Natural killer cell (primary cell): ENCODE results near the gene CRACR2A. TPM values are rescaled to one million over a fixed set of nuclear protein-coding genes. Genes with fewer than 3 reads are reported as not detected.

Source experiments
- ATAC-seq, 3 donors: fragments of 150-1000 bp in 2 of 3; fragments of 200-7000 bp in 1 of 3; cut with Tn5 transposase; 1 replicate in 1 of 3; 2 replicates in 2 of 3; pipeline ENCODE4 v1.10.0; 2021; ENCODE audit warnings: mild to moderate bottlenecking in 2 of 3, moderate library complexity in 2 of 3
- DNase-seq, 2 donors: peaks; one replicate each; pipeline versions ENCODE4 v3.0.0 to v3.0.0-alpha.2; 2013 to 2021; ENCODE audit warnings: mixed read lengths in 1 of 2
- H3K27ac ChIP-seq: one replicate; pipeline ENCODE4 v1.5.1; 2013; ENCODE audit warnings: mild to moderate bottlenecking, low read length
- H3K27me3 ChIP-seq: one replicate; pipeline ENCODE4 v1.6.1; 2013; ENCODE audit warnings: low read length; ENCODE audit not compliant: control insufficient read depth, insufficient read depth
- H3K36me3 ChIP-seq: one replicate; pipeline ENCODE4 v1.6.1; 2013; ENCODE audit warnings: low read length; ENCODE audit not compliant: control insufficient read depth, insufficient read depth
- H3K4me1 ChIP-seq: one replicate; pipeline ENCODE4 v1.6.1; 2013; ENCODE audit warnings: low read length; ENCODE audit not compliant: control insufficient read depth, insufficient read depth
- H3K4me3 ChIP-seq: one replicate; pipeline ENCODE4 v1.5.1; 2013; ENCODE audit warnings: low read length
- H3K9me3 ChIP-seq: one replicate; pipeline ENCODE4 v1.6.1; 2013; ENCODE audit warnings: low read length; ENCODE audit not compliant: control insufficient read depth, insufficient read depth
- H3K27ac Mint-ChIP-seq, 2 donors: one replicate each; pipeline ENCODE4 v1.8.0; 2022; ENCODE audit warnings: mild to moderate bottlenecking in 2 of 2, mixed read lengths in 2 of 2, moderate library complexity in 1 of 2
- H3K27me3 Mint-ChIP-seq, 2 donors: one replicate each; pipeline ENCODE4 v1.8.0; 2022; ENCODE audit warnings: low read depth in 2 of 2, mixed read lengths in 2 of 2
- H3K36me3 Mint-ChIP-seq: one replicate; pipeline ENCODE4 v1.8.0; 2022; ENCODE audit warnings: mixed read lengths
- H3K4me1 Mint-ChIP-seq, 2 donors: one replicate each; pipeline ENCODE4 v1.8.0; 2022; ENCODE audit warnings: mixed read lengths in 2 of 2
- H3K4me3 Mint-ChIP-seq: one replicate; pipeline ENCODE4 v1.8.0; 2022; ENCODE audit warnings: mild to moderate bottlenecking, moderate library complexity, mixed read lengths
- H3K9me3 Mint-ChIP-seq, 2 donors: one replicate each; pipeline ENCODE4 v1.8.0; 2022; ENCODE audit warnings: mixed read lengths in 2 of 2
- WGBS: methylation state at CpG from one replicate; pipeline ENCODE4 v1.1.7; 2013; ENCODE audit warnings: missing lambda C conversion rate; ENCODE audit not compliant: insufficient coverage; 5-methylcytosine and 5-hydroxymethylcytosine counted together
- intact Hi-C: fragments of 100-400 bp; cut with micrococcal nuclease; formaldehyde crosslinking; loops from one replicate; pipeline ENCODE4 v1.14.2; 2022
- total RNA-seq, 4 donors: library from RNA; stranded (reverse); fragments of 120-200 nt in 1 of 4; gene quantifications; one replicate each; pipeline versions ENCODE4 v1.2.3 to v1.2.4, GENCODE V29; 2013 to 2022
- TF ChIP-seq, protein P1 (sequence below): fragments of 200-600 bp; IDR thresholded peaks from one replicate; pipeline ENCODE4 v1.8.0; 2022; ENCODE audit warnings: antibody characterized with exemption

CRACR2A gene
- total RNA-seq, 3 donors from 2014 or later (not counting 1 experiment from before 2014, with no cell fraction given) = 59.8 to 94.4 (median 80.5) TPM

GRCh38 chr12:3593906-3594483 lies 158.9 kb downstream of the CRACR2A start:
- no peaks in the 10 kb centered on the region for H3K27me3 ChIP-seq
- H3K4me1 Mint-ChIP-seq = no peaks in the 10 kb centered on the region
- H3K9me3 ChIP-seq = no peaks in the 10 kb centered on the region
- DNase-seq (no peak), ATAC-seq (no peak)
- H3K27me3 Mint-ChIP-seq = peaks cover 15 to 25% of the 10 kb centered on the region in 2 donors
- no peak overlapping the region for H3K4me3 ChIP-seq
- no peak overlapping the region for H3K4me3 Mint-ChIP-seq
- H3K9me3 Mint-ChIP-seq = no peaks in the 10 kb centered on the region
- H3K27ac ChIP-seq = no peak overlapping the region
- WGBS = 87% methylated on average over 9 of the region's 9 CpGs
- H3K4me1 ChIP-seq = no peaks in the 10 kb centered on the region
- TF ChIP-seq, protein P1, sequence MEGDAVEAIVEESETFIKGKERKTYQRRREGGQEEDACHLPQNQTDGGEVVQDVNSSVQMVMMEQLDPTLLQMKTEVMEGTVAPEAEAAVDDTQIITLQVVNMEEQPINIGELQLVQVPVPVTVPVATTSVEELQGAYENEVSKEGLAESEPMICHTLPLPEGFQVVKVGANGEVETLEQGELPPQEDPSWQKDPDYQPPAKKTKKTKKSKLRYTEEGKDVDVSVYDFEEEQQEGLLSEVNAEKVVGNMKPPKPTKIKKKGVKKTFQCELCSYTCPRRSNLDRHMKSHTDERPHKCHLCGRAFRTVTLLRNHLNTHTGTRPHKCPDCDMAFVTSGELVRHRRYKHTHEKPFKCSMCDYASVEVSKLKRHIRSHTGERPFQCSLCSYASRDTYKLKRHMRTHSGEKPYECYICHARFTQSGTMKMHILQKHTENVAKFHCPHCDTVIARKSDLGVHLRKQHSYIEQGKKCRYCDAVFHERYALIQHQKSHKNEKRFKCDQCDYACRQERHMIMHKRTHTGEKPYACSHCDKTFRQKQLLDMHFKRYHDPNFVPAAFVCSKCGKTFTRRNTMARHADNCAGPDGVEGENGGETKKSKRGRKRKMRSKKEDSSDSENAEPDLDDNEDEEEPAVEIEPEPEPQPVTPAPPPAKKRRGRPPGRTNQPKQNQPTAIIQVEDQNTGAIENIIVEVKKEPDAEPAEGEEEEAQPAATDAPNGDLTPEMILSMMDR = no peak
- no peak overlapping the region for H3K27ac Mint-ChIP-seq
- intact Hi-C loops = no loop called here
- no peaks in the 10 kb centered on the region for H3K36me3 ChIP-seq
- H3K36me3 Mint-ChIP-seq = no peaks in the 10 kb centered on the region

DNA sequence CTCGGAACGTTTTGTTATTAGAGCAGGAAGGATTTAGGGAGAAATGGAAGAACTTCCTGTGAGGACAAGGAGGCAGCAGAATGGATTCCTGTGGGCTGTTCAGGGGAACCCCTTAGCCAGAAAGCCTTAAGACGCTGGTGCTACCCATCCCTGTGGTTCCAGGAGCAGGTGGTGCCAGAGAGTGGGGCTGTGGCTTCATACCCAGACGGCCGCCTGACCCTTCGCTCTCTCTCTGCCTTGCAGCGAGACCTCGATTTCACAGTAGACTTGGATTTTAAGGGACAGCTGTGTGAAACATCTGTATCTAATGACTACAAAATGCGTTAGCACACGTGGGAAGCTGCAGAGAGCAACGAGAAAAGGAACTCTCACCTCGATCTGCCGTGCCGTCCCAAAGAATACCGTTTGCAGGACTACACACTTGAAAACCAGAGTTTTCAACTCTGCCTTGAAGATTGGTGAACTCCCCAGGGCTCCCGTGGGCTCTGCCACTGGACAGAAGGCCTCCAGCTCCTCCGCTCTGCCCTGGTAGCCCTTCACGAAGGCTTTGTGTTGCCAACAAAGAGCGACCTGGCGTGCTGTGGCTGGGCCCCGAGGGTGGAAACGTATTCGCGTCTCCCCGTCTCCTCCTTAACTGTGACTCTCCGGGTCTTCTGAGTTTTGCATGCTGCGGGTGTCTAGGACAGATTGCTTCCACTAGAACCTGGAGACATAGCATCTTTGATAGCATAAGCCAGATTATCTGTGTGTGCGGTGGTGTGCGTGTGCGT lies 159.9 kb downstream of the CRACR2A start:
- TF ChIP-seq, protein P1 = no peak
- ATAC-seq = no peak
- no peak overlapping the region for H3K4me3 ChIP-seq
- no peak overlapping the region for H3K27ac Mint-ChIP-seq
- peaks cover 12 to 25% of the 10 kb centered on the region in 2 donors for H3K27me3 Mint-ChIP-seq
- no peaks in the 10 kb centered on the region for H3K27me3 ChIP-seq
- no peaks in the 10 kb centered on the region for H3K36me3 ChIP-seq
- H3K4me1 Mint-ChIP-seq = no peaks in the 10 kb centered on the region
- no peaks in the 10 kb centered on the region for H3K9me3 ChIP-seq
- H3K27ac ChIP-seq = no peak overlapping the region
- no peaks in the 10 kb centered on the region for H3K36me3 Mint-ChIP-seq
- WGBS = 91% methylated on average over 30 of the region's 30 CpGs
- no peak for DNase-seq
- no peak overlapping the region for H3K4me3 Mint-ChIP-seq
- H3K4me1 ChIP-seq = no peaks in the 10 kb centered on the region
- intact Hi-C loops = no loop called here
- H3K9me3 Mint-ChIP-seq = no peaks in the 10 kb centered on the region

DNA sequence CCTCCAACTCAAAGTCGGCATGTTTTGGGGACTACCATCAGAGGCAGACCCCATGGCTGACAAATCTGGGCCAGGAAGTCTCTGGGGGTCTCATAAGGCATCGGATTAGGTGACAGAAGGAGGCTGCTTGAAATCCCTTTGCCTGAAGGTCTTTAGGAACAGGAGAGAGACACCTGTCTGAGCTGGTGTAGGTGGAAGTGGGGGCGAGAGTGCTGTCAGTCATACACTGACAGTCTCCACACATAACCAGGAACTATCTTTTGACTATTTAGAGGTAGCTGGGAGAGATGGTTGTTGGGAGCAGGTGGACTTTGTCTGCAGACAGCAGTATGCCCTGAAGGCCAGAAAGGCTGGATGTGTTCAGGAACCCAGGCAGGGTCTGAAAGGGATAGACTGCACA lies 163.2 kb downstream of the CRACR2A start:
- Histone ChIP-seq H3K36me3 (no peaks in the 10 kb centered on the region), H3K4me3 (no peak overlapping the region), H3K9me3 (no peaks in the 10 kb centered on the region), H3K27me3 (no peaks in the 10 kb centered on the region), H3K4me1 (no peaks in the 10 kb centered on the region), H3K27ac (no peak overlapping the region)
- Mint-ChIP-seq H3K36me3 (no peaks in the 10 kb centered on the region), H3K27ac (no peak overlapping the region), H3K27me3 (peaks cover 16 to 24% of the 10 kb centered on the region in 2 donors), H3K4me3 (no peak overlapping the region), H3K9me3 (no peaks in the 10 kb centered on the region), H3K4me1 (no peaks in the 10 kb centered on the region)
- ATAC-seq (no peak), DNase-seq (no peak)
- TF ChIP-seq, protein P1 = no peak
- intact Hi-C loops = no loop called here
- 94% methylated on average over 2 of the region's 3 CpGs for WGBS
